Measurements from ENCODE around the gene JARID2. TPM values are rescaled to one million over a fixed set of nuclear protein-coding genes. Genes with fewer than 3 reads are reported as not detected.

The JARID2 gene
- total and polyA plus RNA-seq, 2 of the 8 experiments (the other 6 are each of a cell fraction or from before 2014, with no cell fraction given) = 60.1 to 239 TPM

GRCh38 chr6:15393605-15394004 lies 147.7 kb downstream of the JARID2 start (continued):
- TF ChIP-seq TAF7 (optimal IDR thresholded peaks at IDR 0.05; ENCODE audit: borderline replicate concordance, low read depth, low read length) = no peak
